ENCODE measurements around the gene LRCOL1.

Gene LRCOL1

GRCh38 chr12:132638541-132639408, 28.4 kb upstream of the LRCOL1 start:
- in situ Hi-C loops (cut with HindIII; ENCODE audit: low pct_ligation_motif_present, low pct_unique_long_range_greater_than_20kb, low sequenced_read_pairs) = no loop called here
- DNase-seq = peak; percentile 47

GRCh38 chr12:132637811-132638210, 27.4 kb upstream of the LRCOL1 start:
- in situ Hi-C loops (cut with HindIII; ENCODE audit: low pct_ligation_motif_present, low pct_unique_long_range_greater_than_20kb, low sequenced_read_pairs) = no loop called here

GRCh38 chr12:132635076-132635955, 24.9 kb upstream of the LRCOL1 start:
- in situ Hi-C loops (cut with HindIII; ENCODE audit: low pct_ligation_motif_present, low pct_unique_long_range_greater_than_20kb, low sequenced_read_pairs) = no loop called here
- DNase-seq = no peak

More at GRCh38 chr12:132637811-132638210, 27.4 kb upstream of the LRCOL1 start:
- DNase-seq = no peak

- DNase-seq = no peak
- in situ Hi-C loops (cut with HindIII; ENCODE audit: low pct_ligation_motif_present, low pct_unique_long_range_greater_than_20kb, low sequenced_read_pairs) = no loop called here
Observed at GRCh38 chr12:132634411-132634990, 24.1 kb upstream of the LRCOL1 start.

GRCh38 chr12:132633901-132634300, 23.5 kb upstream of the LRCOL1 start:
- DNase-seq = no peak
- in situ Hi-C loops (cut with HindIII; ENCODE audit: low pct_ligation_motif_present, low pct_unique_long_range_greater_than_20kb, low sequenced_read_pairs) = no loop called here

GRCh38 chr12:132633398-132633797, 23.0 kb upstream of the LRCOL1 start:
- DNase-seq = no peak
- in situ Hi-C loops (cut with HindIII; ENCODE audit: low pct_ligation_motif_present, low pct_unique_long_range_greater_than_20kb, low sequenced_read_pairs) = no loop called here

- DNase-seq = no peak
- in situ Hi-C loops (cut with HindIII; ENCODE audit: low pct_ligation_motif_present, low pct_unique_long_range_greater_than_20kb, low sequenced_read_pairs) = no loop called here
Observed at GRCh38 chr12:132632521-132633228, 22.3 kb upstream of the LRCOL1 start.

GRCh38 chr12:132631666-132632065, 21.3 kb upstream of the LRCOL1 start:
- in situ Hi-C loops (cut with HindIII; ENCODE audit: low pct_ligation_motif_present, low pct_unique_long_range_greater_than_20kb, low sequenced_read_pairs) = no loop called here
- no peak for DNase-seq

GRCh38 chr12:132630672-132631071, 20.3 kb upstream of the LRCOL1 start:
- DNase-seq = no peak
- in situ Hi-C loops (cut with HindIII; ENCODE audit: low pct_ligation_motif_present, low pct_unique_long_range_greater_than_20kb, low sequenced_read_pairs) = no loop called here

- in situ Hi-C loops (cut with HindIII; ENCODE audit: low pct_ligation_motif_present, low pct_unique_long_range_greater_than_20kb, low sequenced_read_pairs) = no loop called here
- DNase-seq = no peak
Observed at GRCh38 chr12:132629330-132629729, 18.9 kb upstream of the LRCOL1 start.

GRCh38 chr12:132625731-132626430, 15.5 kb upstream of the LRCOL1 start:
- in situ Hi-C loops (cut with HindIII; ENCODE audit: low pct_ligation_motif_present, low pct_unique_long_range_greater_than_20kb, low sequenced_read_pairs) = no loop called here
- DNase-seq = no peak

- in situ Hi-C loops (cut with HindIII; ENCODE audit: low pct_ligation_motif_present, low pct_unique_long_range_greater_than_20kb, low sequenced_read_pairs) = loop anchor here (25.0 kb wide), 1 partner anchor 488 kb away; the partner anchor contains the start of genes DDX51 and NOC4L
- no peak for DNase-seq
Observed at GRCh38 chr12:132624910-132625630, 14.7 kb upstream of the LRCOL1 start.

GRCh38 chr12:132624186-132624855, 13.9 kb upstream of the LRCOL1 start:
- no peak for DNase-seq
- in situ Hi-C loops (cut with HindIII; ENCODE audit: low pct_ligation_motif_present, low pct_unique_long_range_greater_than_20kb, low sequenced_read_pairs) = loop anchor here (25.0 kb wide), 1 partner anchor 487 kb away; the partner anchor contains the start of genes DDX51 and NOC4L

GRCh38 chr12:132623072-132623869, 12.9 kb upstream of the LRCOL1 start:
- in situ Hi-C loops (cut with HindIII; ENCODE audit: low pct_ligation_motif_present, low pct_unique_long_range_greater_than_20kb, low sequenced_read_pairs) = loop anchor here (25.0 kb wide), 1 partner anchor 486 kb away; the partner anchor contains the start of genes DDX51 and NOC4L
- DNase-seq = no peak

GRCh38 chr12:132622437-132623071, 12.2 kb upstream of the LRCOL1 start:
- in situ Hi-C loops (cut with HindIII; ENCODE audit: low pct_ligation_motif_present, low pct_unique_long_range_greater_than_20kb, low sequenced_read_pairs) = loop anchor here (25.0 kb wide), 1 partner anchor 485 kb away; the partner anchor contains the start of genes DDX51 and NOC4L
- DNase-seq = peak; percentile 23

Measured in ACHN (cell line).